BE2C (cell line): Measurements from ENCODE around the gene PREX1.

ENCODE experiments used
- DNase-seq: peaks from one replicate; pipeline ENCODE4 v3.0.0-alpha.2; 2020
- H3K27me3 ChIP-seq: fragments of 250-450 bp; sonication (Bioruptor Pico); 2 replicates; pipeline ENCODE4 v1.5.1; 2020; ENCODE audit warnings: mild to moderate bottlenecking
- H3K36me3 ChIP-seq: fragments of 250-450 bp; sonication (Bioruptor Pico); 2 replicates; pipeline ENCODE4 v1.5.1; 2020; ENCODE audit warnings: mild to moderate bottlenecking
- H3K4me1 ChIP-seq: fragments of 250-450 bp; sonication (Bioruptor Pico); 2 replicates; pipeline ENCODE4 v1.5.1; 2020
- H3K4me3 ChIP-seq: 2 replicates; pipeline ENCODE4 v1.5.1; 2011; ENCODE audit warnings: low read depth, low read length
- H3K9me3 ChIP-seq: fragments of 250-450 bp; sonication (Bioruptor Pico); 2 replicates; pipeline ENCODE4 v1.5.1; 2020
- TF ChIP-seq, protein P1 (sequence below): IDR thresholded peaks from 2 replicates; pipeline ENCODE4 v1.5.1; 2012; ENCODE audit warnings: mild to moderate bottlenecking, low read depth, low read length

Gene PREX1

DNA sequence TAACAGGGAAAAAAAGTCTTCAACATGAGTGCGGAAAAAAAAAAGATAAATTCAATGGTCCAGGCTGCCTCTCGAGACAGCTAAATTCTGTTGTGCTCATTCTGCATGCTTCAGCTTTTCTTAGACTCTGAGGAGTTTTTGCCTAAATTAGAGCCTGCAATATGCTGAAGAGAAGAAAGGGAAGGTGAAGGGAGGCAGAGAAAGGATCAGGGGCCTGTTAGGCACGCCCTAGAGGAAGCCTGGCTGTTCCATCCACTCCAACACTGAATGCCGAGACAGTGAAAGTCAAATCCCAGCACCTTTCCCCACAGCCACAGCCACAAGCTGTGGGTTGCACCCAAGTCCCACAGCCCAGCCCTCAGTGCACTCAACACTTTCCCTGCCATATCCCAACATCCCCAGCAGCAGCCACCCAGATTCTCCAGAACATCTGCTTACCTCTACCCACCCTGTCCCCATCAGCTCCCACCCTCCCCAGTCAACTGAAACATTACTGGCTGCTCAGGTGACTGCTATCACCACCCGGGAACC, 37.3 kb downstream of the PREX1 start:
- H3K9me3 ChIP-seq: no peaks in the 10 kb centered on the region
- no peak overlapping the region for H3K4me3 ChIP-seq
- no peaks in the 10 kb centered on the region for H3K4me1 ChIP-seq
- DNase-seq: no peak
- H3K27me3 ChIP-seq: no peaks in the 10 kb centered on the region
- TF ChIP-seq, protein P1, sequence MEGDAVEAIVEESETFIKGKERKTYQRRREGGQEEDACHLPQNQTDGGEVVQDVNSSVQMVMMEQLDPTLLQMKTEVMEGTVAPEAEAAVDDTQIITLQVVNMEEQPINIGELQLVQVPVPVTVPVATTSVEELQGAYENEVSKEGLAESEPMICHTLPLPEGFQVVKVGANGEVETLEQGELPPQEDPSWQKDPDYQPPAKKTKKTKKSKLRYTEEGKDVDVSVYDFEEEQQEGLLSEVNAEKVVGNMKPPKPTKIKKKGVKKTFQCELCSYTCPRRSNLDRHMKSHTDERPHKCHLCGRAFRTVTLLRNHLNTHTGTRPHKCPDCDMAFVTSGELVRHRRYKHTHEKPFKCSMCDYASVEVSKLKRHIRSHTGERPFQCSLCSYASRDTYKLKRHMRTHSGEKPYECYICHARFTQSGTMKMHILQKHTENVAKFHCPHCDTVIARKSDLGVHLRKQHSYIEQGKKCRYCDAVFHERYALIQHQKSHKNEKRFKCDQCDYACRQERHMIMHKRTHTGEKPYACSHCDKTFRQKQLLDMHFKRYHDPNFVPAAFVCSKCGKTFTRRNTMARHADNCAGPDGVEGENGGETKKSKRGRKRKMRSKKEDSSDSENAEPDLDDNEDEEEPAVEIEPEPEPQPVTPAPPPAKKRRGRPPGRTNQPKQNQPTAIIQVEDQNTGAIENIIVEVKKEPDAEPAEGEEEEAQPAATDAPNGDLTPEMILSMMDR: no peak
- no peaks in the 10 kb centered on the region for H3K36me3 ChIP-seq

GRCh38 chr20:48789781-48790472, 37.9 kb downstream of the PREX1 start:
- H3K4me1 ChIP-seq: no peaks in the 10 kb centered on the region
- H3K27me3 ChIP-seq: no peaks in the 10 kb centered on the region
- TF ChIP-seq, protein P1: no peak
- no peaks in the 10 kb centered on the region for H3K9me3 ChIP-seq
- no peak overlapping the region for H3K4me3 ChIP-seq
- DNase-seq: no peak
- no peaks in the 10 kb centered on the region for H3K36me3 ChIP-seq

DNA sequence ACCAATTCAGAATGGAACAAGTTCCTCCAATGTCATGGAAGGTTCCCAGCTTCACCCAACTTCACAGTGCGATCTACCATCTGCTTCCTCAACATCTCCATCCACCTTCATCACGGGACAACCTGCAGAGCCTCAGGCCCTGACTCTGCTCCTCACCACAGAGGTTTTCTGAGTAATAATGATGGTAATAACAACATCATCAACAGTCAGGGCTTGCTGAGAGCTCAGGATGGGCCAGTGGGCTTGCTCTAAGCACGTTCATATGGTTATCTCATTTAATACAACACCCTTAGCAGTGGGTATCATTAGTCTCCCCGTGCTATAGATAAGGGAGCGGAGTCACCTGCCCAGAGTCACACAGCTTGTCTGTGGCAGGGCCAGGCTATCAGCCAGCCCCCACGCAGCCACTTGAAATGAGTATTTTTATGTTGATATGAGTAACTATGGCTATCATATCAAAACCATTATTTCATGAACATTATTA, 38.6 kb downstream of the PREX1 start:
- TF ChIP-seq, protein P1: no peak
- no peaks in the 10 kb centered on the region for H3K36me3 ChIP-seq
- H3K9me3 ChIP-seq: no peaks in the 10 kb centered on the region
- no peak overlapping the region for H3K4me3 ChIP-seq
- H3K27me3 ChIP-seq: no peaks in the 10 kb centered on the region
- no peak for DNase-seq
- H3K4me1 ChIP-seq: no peaks in the 10 kb centered on the region

DNA sequence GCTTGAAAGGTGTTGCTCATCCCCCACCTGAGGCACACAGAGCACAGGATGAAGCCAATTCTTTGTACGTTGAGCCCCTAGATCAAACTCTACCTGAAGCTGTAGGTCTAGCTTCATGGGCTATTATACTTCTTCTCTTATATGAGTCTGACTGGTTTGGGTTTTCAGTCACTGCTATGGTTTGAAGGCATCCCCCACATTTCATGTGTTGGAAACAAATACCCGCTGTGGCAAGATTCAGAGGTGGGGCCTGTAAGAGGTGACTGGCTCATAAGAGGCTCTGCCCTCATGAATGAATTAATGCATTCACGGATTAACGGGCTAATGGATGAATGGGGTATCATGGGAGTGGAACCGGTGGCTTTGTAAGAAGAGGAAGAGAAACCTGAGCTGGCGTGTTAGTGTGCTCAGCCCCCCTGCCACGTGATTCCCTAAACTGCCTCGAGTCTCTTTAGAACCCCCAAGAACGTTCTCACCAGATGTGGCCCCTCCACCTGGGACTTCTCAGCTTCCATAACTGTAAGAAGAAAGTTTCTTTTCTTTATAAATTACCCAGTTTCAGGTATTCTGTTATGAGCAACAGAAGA, 39.2 kb downstream of the PREX1 start:
- Histone ChIP-seq H3K9me3 (no peaks in the 10 kb centered on the region), H3K4me1 (no peaks in the 10 kb centered on the region), H3K36me3 (no peaks in the 10 kb centered on the region), H3K4me3 (no peak overlapping the region), H3K27me3 (no peaks in the 10 kb centered on the region)
- DNase-seq: no peak
- TF ChIP-seq, protein P1: no peak

DNA sequence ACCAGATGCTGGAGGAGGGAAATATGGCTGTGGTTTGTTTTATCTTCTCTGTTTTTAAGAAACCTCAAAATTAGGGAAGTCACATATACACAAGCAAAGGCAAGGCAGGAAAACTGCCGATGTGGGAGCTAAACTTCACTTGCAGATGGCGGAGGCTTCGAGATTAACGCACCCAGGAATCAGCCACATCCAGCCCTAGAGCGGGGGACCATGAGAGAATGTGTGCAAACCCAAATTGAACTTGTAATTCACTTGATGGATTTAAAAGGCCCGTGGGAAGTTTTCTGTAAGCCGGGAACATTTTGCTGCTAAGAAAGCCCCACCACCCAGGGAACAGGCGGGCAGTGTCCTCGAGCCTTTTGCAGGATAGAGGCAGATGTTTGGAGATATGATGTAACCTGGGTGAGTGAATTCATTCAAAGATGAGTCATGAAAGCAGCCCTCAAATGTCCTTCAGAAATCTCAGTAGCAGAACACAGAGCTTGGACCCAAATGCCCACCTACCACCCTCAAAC, 39.9 kb downstream of the PREX1 start:
- H3K4me1 ChIP-seq: no peaks in the 10 kb centered on the region
- no peak overlapping the region for H3K4me3 ChIP-seq
- no peak for DNase-seq
- no peaks in the 10 kb centered on the region for H3K9me3 ChIP-seq
- TF ChIP-seq, protein P1: no peak
- H3K36me3 ChIP-seq: no peaks in the 10 kb centered on the region
- no peaks in the 10 kb centered on the region for H3K27me3 ChIP-seq
